AG04450 (cell line): ENCODE data around the gene ISOC2. TPM values are rescaled to one million over a fixed set of nuclear protein-coding genes. Genes with fewer than 3 reads are reported as not detected.

Experiments used
- CTCF ChIA-PET: fragments of 300-600, 350-600 bp; formaldehyde crosslinking; extraction: SDS; loops from one replicate; lab custom pipeline; 2022; ENCODE audit warnings: antibody characterized with exemption, inconsistent platforms; lab: Charles Lee
- POLR2A ChIA-PET: fragments of 350-600 bp; formaldehyde crosslinking; extraction: SDS; loops from one replicate; lab custom pipeline; 2021; ENCODE audit warnings: antibody characterized with exemption, inconsistent platforms; lab: Yijun Ruan, JAX
- DNase-seq: peaks from one replicate; pipeline ENCODE4 v3.0.0-alpha.2; 2011; ENCODE audit warnings: low read depth, low spot score
- H3K27ac ChIP-seq: one replicate; pipeline ENCODE4 v1.5.1; 2012; ENCODE audit warnings: low read depth, low read length, control low read depth
- H3K27me3 ChIP-seq: one replicate; pipeline ENCODE4 v1.6.0; 2012; ENCODE audit warnings: low read length; ENCODE audit not compliant: control insufficient read depth, insufficient read depth
- H3K4me3 ChIP-seq: 2 replicates; pipeline ENCODE4 v1.5.1; 2011; ENCODE audit warnings: mild to moderate bottlenecking, low read depth, low read length, control low read depth
- H3K9me3 ChIP-seq: 2 replicates; pipeline ENCODE4 v1.5.1; 2012; ENCODE audit warnings: low read length; ENCODE audit not compliant: control insufficient read depth, insufficient read depth
- polyA plus RNA-seq: library from polyadenylated mRNA; depleted of rRNA; stranded (reverse); fragments of >200 nt; gene quantifications from 2 replicates; pipeline ENCODE4 v1.2.3, GENCODE V29; 2011
- TF ChIP-seq, protein P1 (sequence below): IDR thresholded peaks from 2 replicates; pipeline ENCODE4 v1.5.1; 2011; ENCODE audit warnings: low read depth, low read length, control low read depth, inconsistent platforms

The ISOC2 gene
- polyA plus RNA-seq, 1 experiment = 45.1 TPM

- POLR2A ChIA-PET = no interaction called here
- H3K9me3 ChIP-seq = no peaks in the 10 kb centered on the region
- no peaks in the 10 kb centered on the region for H3K27me3 ChIP-seq
- DNase-seq = no peak
- TF ChIP-seq, protein P1, sequence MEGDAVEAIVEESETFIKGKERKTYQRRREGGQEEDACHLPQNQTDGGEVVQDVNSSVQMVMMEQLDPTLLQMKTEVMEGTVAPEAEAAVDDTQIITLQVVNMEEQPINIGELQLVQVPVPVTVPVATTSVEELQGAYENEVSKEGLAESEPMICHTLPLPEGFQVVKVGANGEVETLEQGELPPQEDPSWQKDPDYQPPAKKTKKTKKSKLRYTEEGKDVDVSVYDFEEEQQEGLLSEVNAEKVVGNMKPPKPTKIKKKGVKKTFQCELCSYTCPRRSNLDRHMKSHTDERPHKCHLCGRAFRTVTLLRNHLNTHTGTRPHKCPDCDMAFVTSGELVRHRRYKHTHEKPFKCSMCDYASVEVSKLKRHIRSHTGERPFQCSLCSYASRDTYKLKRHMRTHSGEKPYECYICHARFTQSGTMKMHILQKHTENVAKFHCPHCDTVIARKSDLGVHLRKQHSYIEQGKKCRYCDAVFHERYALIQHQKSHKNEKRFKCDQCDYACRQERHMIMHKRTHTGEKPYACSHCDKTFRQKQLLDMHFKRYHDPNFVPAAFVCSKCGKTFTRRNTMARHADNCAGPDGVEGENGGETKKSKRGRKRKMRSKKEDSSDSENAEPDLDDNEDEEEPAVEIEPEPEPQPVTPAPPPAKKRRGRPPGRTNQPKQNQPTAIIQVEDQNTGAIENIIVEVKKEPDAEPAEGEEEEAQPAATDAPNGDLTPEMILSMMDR = no peak
- CTCF ChIA-PET = interaction anchor here (1.5 to 5.5 kb wide), 2 partner anchors 10 to 26 kb away, joined by 7 to 77 read pairs; no protein-coding TSS in a partner anchor
- H3K4me3 ChIP-seq = peak overlapping the region; percentile 72; the same call in 1 of the 2 replicates
- no peak overlapping the region for H3K27ac ChIP-seq
These were observed 16.5 kb upstream of the ISOC2 start for GRCh38 chr19:55477905-55478304.

DNA sequence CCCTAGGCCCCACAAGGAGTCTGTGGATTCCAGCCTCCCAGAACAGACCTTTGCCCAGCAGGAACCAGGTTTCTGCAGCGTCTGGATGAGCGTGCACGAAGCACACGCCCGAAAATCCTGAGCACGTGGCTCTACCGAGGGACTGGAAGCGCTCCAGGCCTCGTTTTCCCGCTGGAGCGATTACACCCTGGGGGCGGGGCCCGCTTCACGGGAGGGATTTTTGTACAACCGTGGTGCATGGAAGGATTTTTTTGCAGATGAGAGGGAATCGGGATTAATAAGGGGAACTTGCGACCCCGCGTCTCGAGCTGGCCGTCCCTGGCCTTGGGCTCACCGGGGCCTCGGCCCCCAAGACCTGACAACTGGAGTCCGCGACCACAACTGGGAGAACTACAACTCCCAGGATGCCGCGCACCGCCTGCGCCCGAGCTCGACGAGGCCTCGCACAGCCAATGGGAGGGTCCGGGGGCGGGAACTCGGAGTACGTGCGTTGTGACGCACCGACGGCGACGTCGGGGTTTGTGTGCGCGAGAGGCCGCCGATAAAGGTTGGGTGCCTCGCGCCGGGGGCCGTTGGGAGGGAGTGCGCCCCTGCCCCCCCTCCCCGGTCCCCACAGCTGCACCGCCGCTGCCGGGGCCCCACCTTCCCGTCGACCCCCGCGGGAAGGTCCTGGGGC lies 14.8 kb upstream of the ISOC2 start, which contains the start of gene ZNF628:
Gene ZNF628, plus strand, starts transcription at position 518 of the 676 bp plus-strand sequence. CDS start 3,294 bp downstream, outside the sequence.
- Histone ChIP-seq H3K27me3 (no peaks in the 10 kb centered on the region), H3K4me3 (peak within 1 kb of the TSS; percentile 72), H3K27ac (peak within 1 kb of the TSS; percentile 57), H3K9me3 (no peaks in the 10 kb centered on the region)
- ChIA-PET CTCF (interaction anchor here (0.7 to 5.5 kb wide), 6 partner anchors 9 to 185 kb away, joined by 3 to 77 read pairs (median 7); no protein-coding TSS in a partner anchor), POLR2A (interaction anchor here (0.5 to 2.5 kb wide), 15 partner anchors 8 to 261 kb away, joined by 3 to 21 read pairs (median 6); partner anchors contain the start of genes ISOC2, NAT14, PPP6R1 and SSC5D)
- TF ChIP-seq, protein P1 = no peak
- peak; percentile 92 for DNase-seq

GRCh38 chr19:55474269-55475265 lies 13.1 kb upstream of the ISOC2 start:
- no peak for DNase-seq
- Histone ChIP-seq H3K9me3 (no peaks in the 10 kb centered on the region), H3K27ac (no peak overlapping the region), H3K27me3 (no peaks in the 10 kb centered on the region), H3K4me3 (no peak overlapping the region)
- ChIA-PET POLR2A (interaction anchor here (2.5 kb wide), 1 partner anchor 67 kb away, joined by 10 read pairs; the partner anchor contains the start of gene UBE2S), CTCF (interaction anchor here (1.1 kb wide), 1 partner anchor 29 kb away, joined by 3 read pairs; no protein-coding TSS in a partner anchor)
- TF ChIP-seq, protein P1 = no peak

- Histone ChIP-seq H3K4me3 (no peak overlapping the region), H3K9me3 (no peaks in the 10 kb centered on the region), H3K27me3 (no peaks in the 10 kb centered on the region), H3K27ac (no peak overlapping the region)
- ChIA-PET CTCF (interaction anchor here (1.1 kb wide), 1 partner anchor 30 kb away, joined by 3 read pairs; no protein-coding TSS in a partner anchor), POLR2A (no interaction called here)
- DNase-seq = no peak
- TF ChIP-seq, protein P1 = no peak
These were observed 12.0 kb upstream of the ISOC2 start for GRCh38 chr19:55473225-55474012.
